IMR-90 (cell line): ENCODE results near the gene ANKRD6. TPM values are rescaled to one million over a fixed set of nuclear protein-coding genes. Genes with fewer than 3 reads are reported as not detected.

Experiments
- ATAC-seq: fragments of 200-7000 bp; cut with Tn5 transposase; 2 replicates; pipeline ENCODE4 v1.9.1; 2020; ENCODE audit warnings: low read depth, mild to moderate bottlenecking, moderate library complexity
- BruUV-seq: library from RNA; stranded (reverse); fragments of 400-500 nt; replicated peaks from 2 replicates; lab custom pipeline; 2021; lab: Mats Ljungman, UMichigan
- CTCF ChIA-PET: fragments of 300-600 bp; formaldehyde crosslinking; extraction: SDS; loops from one replicate; lab custom pipeline; 2021; ENCODE audit warnings: antibody characterized with exemption; lab: Yijun Ruan, JAX
- POLR2A ChIA-PET: fragments of 300-600 bp; sonication (Branson Sonifier 250); formaldehyde crosslinking; loops from one replicate; lab custom pipeline; 2022; ENCODE audit warnings: antibody characterized with exemption; ENCODE audit not compliant: unreplicated experiment; lab: Charles Lee
- DNase-seq: peaks from one replicate; pipeline ENCODE4 v3.0.0; 2013
- H2AFZ ChIP-seq: replicated peaks from 2 replicates; pipeline ENCODE3; 2013; ENCODE audit warnings: low read length, mild to moderate bottlenecking; ENCODE audit not compliant: poor library complexity
- H2AK5ac ChIP-seq: 2 replicates; pipeline ENCODE4 v1.6.1; 2013; ENCODE audit warnings: low read depth, low read length, inconsistent platforms
- H2AK9ac ChIP-seq: replicated peaks from 2 replicates; pipeline ENCODE3; 2013; ENCODE audit warnings: mild to moderate bottlenecking, low read depth, low read length, moderate library complexity; ENCODE audit not compliant: poor library complexity
- H2BK120ac ChIP-seq: 2 replicates; pipeline ENCODE4 v1.6.1; 2013; ENCODE audit warnings: low read depth, low read length, inconsistent platforms
- H2BK15ac ChIP-seq: 3 replicates; pipeline ENCODE4 v1.6.1; 2013; ENCODE audit warnings: low read depth, low read length, inconsistent platforms
- H2BK20ac ChIP-seq: 2 replicates; pipeline ENCODE4 v1.6.1; 2013; ENCODE audit warnings: low read depth, mild to moderate bottlenecking, inconsistent platforms, low read length, moderate library complexity
- H2BK5ac ChIP-seq: 2 replicates; pipeline ENCODE4 v1.6.1; 2013; ENCODE audit warnings: mild to moderate bottlenecking, low read depth, low read length, inconsistent platforms; ENCODE audit not compliant: poor library complexity, severe bottlenecking
- H3K14ac ChIP-seq: replicated peaks from 2 replicates; pipeline ENCODE4 v1.6.1; 2013; ENCODE audit warnings: low read depth, low read length, inconsistent platforms
- H3K18ac ChIP-seq: 2 replicates; pipeline ENCODE4 v1.6.1; 2013; ENCODE audit warnings: low read depth, low read length, control low read depth
- H3K23ac ChIP-seq: 2 replicates; pipeline ENCODE4 v1.6.1; 2013; ENCODE audit warnings: low read depth, low read length, inconsistent platforms
- H3K27ac ChIP-seq: 2 replicates; pipeline ENCODE4 v1.5.1; 2013; ENCODE audit warnings: mild to moderate bottlenecking, control low read depth, low read length; ENCODE audit not compliant: insufficient read depth
- H3K27me3 ChIP-seq: 2 replicates; pipeline ENCODE4 v1.6.1; 2013; ENCODE audit warnings: low read length; ENCODE audit not compliant: control insufficient read depth, insufficient read depth
- H3K36me3 ChIP-seq: 2 replicates; pipeline ENCODE4 v1.6.1; 2013; ENCODE audit warnings: low read length, mixed read lengths; ENCODE audit not compliant: control insufficient read depth, insufficient read depth
- H3K4ac ChIP-seq: 2 replicates; pipeline ENCODE4 v1.6.1; 2013; ENCODE audit warnings: low read depth, low read length, inconsistent platforms
- H3K4me1 ChIP-seq: 2 replicates; pipeline ENCODE4 v1.6.1; 2013; ENCODE audit warnings: low read length, mixed read lengths; ENCODE audit not compliant: control insufficient read depth, insufficient read depth
- H3K4me2 ChIP-seq: 2 replicates; pipeline ENCODE4 v1.6.1; 2013; ENCODE audit warnings: low read depth, mild to moderate bottlenecking, control low read depth, low read length, moderate library complexity
- H3K4me3 ChIP-seq: 2 replicates; pipeline ENCODE4 v1.5.1; 2013; ENCODE audit warnings: low read depth, mild to moderate bottlenecking, control low read depth, low read length, moderate library complexity; ENCODE audit not compliant: insufficient read depth
- H3K56ac ChIP-seq: 2 replicates; pipeline ENCODE4 v1.6.1; 2013; ENCODE audit warnings: low read length, inconsistent platforms; ENCODE audit not compliant: insufficient read depth; ENCODE audit errors: extremely low read depth
- H3K79me1 ChIP-seq, 2 experiments: 2 replicates each; pipeline ENCODE4 v1.6.1; 2013; ENCODE audit warnings: low read length in 2 of 2, inconsistent platforms in 1 of 2, low read depth in 1 of 2
- H3K9ac ChIP-seq: 2 replicates; pipeline ENCODE4 v1.6.1; 2013; ENCODE audit warnings: low read depth, low read length, control low read depth
- H3K9me1 ChIP-seq: 2 replicates; pipeline ENCODE4 v1.6.1; 2013; ENCODE audit warnings: low read length, inconsistent platforms; ENCODE audit not compliant: insufficient read depth
- H3K9me3 ChIP-seq: 2 replicates; pipeline ENCODE4 v1.6.1; 2013; ENCODE audit warnings: low read length; ENCODE audit not compliant: control insufficient read depth, insufficient read depth
- H4K20me1 ChIP-seq: 2 replicates; pipeline ENCODE4 v1.6.1; 2013; ENCODE audit warnings: low read length, inconsistent platforms; ENCODE audit not compliant: insufficient read depth
- H4K5ac ChIP-seq: 2 replicates; pipeline ENCODE4 v1.6.1; 2013; ENCODE audit warnings: mild to moderate bottlenecking, low read depth, low read length, control low read depth
- H4K8ac ChIP-seq, 2 experiments: 2 replicates each; pipeline ENCODE4 v1.6.1; 2013; ENCODE audit warnings: low read depth in 2 of 2, low read length in 2 of 2, control low read depth in 1 of 2, inconsistent platforms in 1 of 2
- H4K91ac ChIP-seq: 2 replicates; pipeline ENCODE4 v1.6.1; 2013; ENCODE audit warnings: low read depth, low read length, inconsistent platforms; ENCODE audit not compliant: insufficient read depth
- BHLHE40 ChIP-seq: fragments of 150-350 bp; IDR thresholded peaks from 2 replicates; pipeline ENCODE4 v1.6.1; 2016; ENCODE audit warnings: mild to moderate bottlenecking, low read depth, low read length
- CEBPB ChIP-seq: IDR thresholded peaks from 2 replicates; pipeline ENCODE4 v1.6.1; 2012; ENCODE audit warnings: low read depth, low read length, improper control_type of control experiment
- CHD1 ChIP-seq: IDR thresholded peaks from 2 replicates; pipeline ENCODE4 v1.6.1; 2012; ENCODE audit warnings: low read depth, low read length, improper control_type of control experiment
- FOS ChIP-seq: fragments of 150-350 bp; IDR thresholded peaks from 2 replicates; pipeline ENCODE4 v1.6.1; 2016; ENCODE audit warnings: low read depth, low read length
- MAFK ChIP-seq: IDR thresholded peaks from 2 replicates; pipeline ENCODE4 v1.6.1; 2012; ENCODE audit warnings: low read depth, low read length, improper control_type of control experiment
- MAZ ChIP-seq: IDR thresholded peaks from 2 replicates; pipeline ENCODE4 v1.6.1; 2012; ENCODE audit warnings: low read depth, mild to moderate bottlenecking, low read length, improper control_type of control experiment, moderate library complexity, borderline replicate concordance
- MXI1 ChIP-seq: IDR thresholded peaks from 2 replicates; pipeline ENCODE4 v1.6.1; 2012; ENCODE audit warnings: low read depth, mild to moderate bottlenecking, low read length, moderate library complexity, borderline replicate concordance
- NFE2L2 ChIP-seq: fragments of 150-350 bp; IDR thresholded peaks from 2 replicates; pipeline ENCODE4 v1.6.1; 2016; ENCODE audit warnings: low read depth, mild to moderate bottlenecking, low read length
- POLR2A ChIP-seq: IDR thresholded peaks from 2 replicates; pipeline ENCODE4 v1.6.1; 2012; ENCODE audit warnings: mild to moderate bottlenecking, low read depth, low read length
- RAD21 ChIP-seq: IDR thresholded peaks from 2 replicates; pipeline ENCODE4 v1.6.1; 2012; ENCODE audit warnings: low read length, improper control_type of control experiment
- RCOR1 ChIP-seq: IDR thresholded peaks from 2 replicates; pipeline ENCODE4 v1.6.1; 2012; ENCODE audit warnings: mild to moderate bottlenecking, low read length, improper control_type of control experiment; ENCODE audit not compliant: insufficient replicate concordance
- RFX5 ChIP-seq: IDR thresholded peaks from 2 replicates; pipeline ENCODE4 v1.8.0; 2012; ENCODE audit warnings: low read depth, mild to moderate bottlenecking, low read length, moderate library complexity
- SMC3 ChIP-seq: fragments of 150-350 bp; IDR thresholded peaks from 2 replicates; pipeline ENCODE4 v1.6.1; 2016; ENCODE audit warnings: low read depth, mild to moderate bottlenecking, antibody characterized with exemption, low read length, moderate library complexity
- USF2 ChIP-seq: fragments of 150-350 bp; IDR thresholded peaks from 2 replicates; pipeline ENCODE4 v1.6.1; 2017; ENCODE audit warnings: mild to moderate bottlenecking, antibody characterized with exemption, low read length, low read depth
- WGBS, 2 experiments: methylation state at CpG; one replicate each; pipeline versions ENCODE4 v1.1.5 to v1.1.7; 2013; ENCODE audit warnings: missing lambda C conversion rate in 2 of 2; ENCODE audit not compliant: insufficient read length in 1 of 2; ENCODE audit errors: extremely low coverage in 2 of 2; 5-methylcytosine and 5-hydroxymethylcytosine counted together
- dilution Hi-C: fragments of 300-500 bp; cut with HindIII; formaldehyde crosslinking; loops from one replicate; pipeline ENCODE4 v1.14.3; 2018; ENCODE audit warnings: low sequenced_read_pairs; ENCODE audit not compliant: unreplicated experiment
- in situ Hi-C: fragments of 300-500 bp; cut with MboI; formaldehyde crosslinking; loops from 3 replicates; pipeline ENCODE4 v1.14.3; 2019; ENCODE audit warnings: low sequenced_read_pairs, inconsistent platforms, mixed read lengths
- intact Hi-C: fragments of 100-400 bp; cut with micrococcal nuclease; formaldehyde crosslinking; loops from 2 replicates; pipeline ENCODE4 v1.10.0; 2022
- polyA plus RNA-seq, 3 experiments: library from polyadenylated mRNA; depleted of rRNA; stranded (reverse); fragments of >200 nt; gene quantifications; 2 replicates each; pipeline ENCODE4 v1.2.3, GENCODE V29; 2012; ENCODE audit warnings: low replicate concordance in 1 of 3
- total RNA-seq: library from RNA; depleted of rRNA; stranded (reverse); fragments of >200 nt; gene quantifications from 2 replicates; pipeline ENCODE4 v1.2.3, GENCODE V29; 2012
- TF ChIP-seq, protein P1 (sequence below): conservative IDR thresholded peaks from 2 replicates; pipeline ENCODE4 v1.5.1; 2012; ENCODE audit warnings: mild to moderate bottlenecking, low read depth, low read length, improper control_type of control experiment
- TF ChIP-seq, protein P2 (sequence below): fragments of 150-350 bp; IDR thresholded peaks from 2 replicates; pipeline ENCODE4 v1.6.1; 2016; ENCODE audit warnings: low read depth, mild to moderate bottlenecking, low read length, moderate library complexity, borderline replicate concordance

The ANKRD6 gene
- total and polyA plus RNA-seq, 2 of the 4 experiments (the other 2 are of a cell fraction), result 0.12 to 0.18 TPM

DNA sequence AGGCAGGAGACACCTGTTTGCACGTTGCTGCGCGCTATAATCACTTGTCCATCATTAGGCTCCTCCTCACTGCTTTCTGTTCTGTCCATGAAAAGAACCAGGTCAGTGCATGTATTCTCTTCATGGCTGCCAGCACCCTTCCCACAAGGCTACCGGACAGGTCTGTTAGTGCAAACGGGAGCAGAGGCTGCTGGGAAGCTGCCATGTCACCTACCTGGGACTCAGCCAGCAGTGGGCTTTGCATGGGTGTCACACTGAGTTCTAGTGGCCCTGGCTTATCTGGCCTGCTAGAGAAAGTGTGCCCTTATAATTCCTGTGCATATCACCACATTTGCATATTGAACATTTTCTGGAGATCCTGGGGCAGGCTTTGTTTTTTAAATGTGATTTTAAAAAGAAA, 180.8 kb downstream of the ANKRD6 start:
- no peak overlapping the region for H2AFZ ChIP-seq
- POLR2A ChIA-PET, result no interaction called here
- no peak overlapping the region for H2BK15ac ChIP-seq
- H3K18ac ChIP-seq, result no peak overlapping the region
- H3K4me2 ChIP-seq, result no peak overlapping the region
- H3K36me3 ChIP-seq, result no peaks in the 10 kb centered on the region
- in situ Hi-C loops (loop anchor here (25.0 kb wide), 1 partner anchor 626 kb away; no protein-coding TSS in a partner anchor), dilution Hi-C loops (no loop called here), intact Hi-C loops (loop anchor here (5.0 kb wide), 2 partner anchors 246 to 631 kb away; no protein-coding TSS in a partner anchor)
- 100% methylated on average over 2 of the region's 5 CpGs; no CpG with 5 or more reads in 1 of the 2 experiments for WGBS, 2 experiments
- H3K14ac ChIP-seq, result no peak overlapping the region
- no peak for DNase-seq
- TF ChIP-seq USF2, result no peak
- TF ChIP-seq, protein P1, sequence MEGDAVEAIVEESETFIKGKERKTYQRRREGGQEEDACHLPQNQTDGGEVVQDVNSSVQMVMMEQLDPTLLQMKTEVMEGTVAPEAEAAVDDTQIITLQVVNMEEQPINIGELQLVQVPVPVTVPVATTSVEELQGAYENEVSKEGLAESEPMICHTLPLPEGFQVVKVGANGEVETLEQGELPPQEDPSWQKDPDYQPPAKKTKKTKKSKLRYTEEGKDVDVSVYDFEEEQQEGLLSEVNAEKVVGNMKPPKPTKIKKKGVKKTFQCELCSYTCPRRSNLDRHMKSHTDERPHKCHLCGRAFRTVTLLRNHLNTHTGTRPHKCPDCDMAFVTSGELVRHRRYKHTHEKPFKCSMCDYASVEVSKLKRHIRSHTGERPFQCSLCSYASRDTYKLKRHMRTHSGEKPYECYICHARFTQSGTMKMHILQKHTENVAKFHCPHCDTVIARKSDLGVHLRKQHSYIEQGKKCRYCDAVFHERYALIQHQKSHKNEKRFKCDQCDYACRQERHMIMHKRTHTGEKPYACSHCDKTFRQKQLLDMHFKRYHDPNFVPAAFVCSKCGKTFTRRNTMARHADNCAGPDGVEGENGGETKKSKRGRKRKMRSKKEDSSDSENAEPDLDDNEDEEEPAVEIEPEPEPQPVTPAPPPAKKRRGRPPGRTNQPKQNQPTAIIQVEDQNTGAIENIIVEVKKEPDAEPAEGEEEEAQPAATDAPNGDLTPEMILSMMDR, result no peak
- no peak for TF ChIP-seq RFX5
- no peak for TF ChIP-seq CEBPB
- no peak for TF ChIP-seq RAD21
- TF ChIP-seq, protein P2, sequence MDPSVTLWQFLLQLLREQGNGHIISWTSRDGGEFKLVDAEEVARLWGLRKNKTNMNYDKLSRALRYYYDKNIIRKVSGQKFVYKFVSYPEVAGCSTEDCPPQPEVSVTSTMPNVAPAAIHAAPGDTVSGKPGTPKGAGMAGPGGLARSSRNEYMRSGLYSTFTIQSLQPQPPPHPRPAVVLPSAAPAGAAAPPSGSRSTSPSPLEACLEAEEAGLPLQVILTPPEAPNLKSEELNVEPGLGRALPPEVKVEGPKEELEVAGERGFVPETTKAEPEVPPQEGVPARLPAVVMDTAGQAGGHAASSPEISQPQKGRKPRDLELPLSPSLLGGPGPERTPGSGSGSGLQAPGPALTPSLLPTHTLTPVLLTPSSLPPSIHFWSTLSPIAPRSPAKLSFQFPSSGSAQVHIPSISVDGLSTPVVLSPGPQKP, result no peak
- TF ChIP-seq MAZ, result no peak
- no peak for TF ChIP-seq POLR2A
- no peak for TF ChIP-seq MXI1
- TF ChIP-seq CHD1, result no peak
- no peak for TF ChIP-seq RCOR1
- no peak for TF ChIP-seq MAFK
- TF ChIP-seq FOS, result no peak
- no peak for TF ChIP-seq BHLHE40
- no peak for TF ChIP-seq SMC3
- no peak for TF ChIP-seq NFE2L2
- no peaks in the 10 kb centered on the region for H3K9me1 ChIP-seq
- H3K9me3 ChIP-seq, result no peaks in the 10 kb centered on the region
- no peak overlapping the region for H2BK120ac ChIP-seq
- BruUV-seq, result no TSS peak
- H4K20me1 ChIP-seq, result no peaks in the 10 kb centered on the region
- H2AK5ac ChIP-seq, result no peak overlapping the region
- no peak overlapping the region for H2BK5ac ChIP-seq
- H2AK9ac ChIP-seq, result no peak overlapping the region
- H4K8ac ChIP-seq, result no peak overlapping the region
- ATAC-seq, result no peak
- H3K23ac ChIP-seq, result no peak overlapping the region; the same call in 1 of the 2 replicates
- peaks cover 2% of the 10 kb centered on the region; the same call in 1 of the 2 replicates for H3K27me3 ChIP-seq
- H3K56ac ChIP-seq, result no peak overlapping the region
- no peak overlapping the region for H3K4ac ChIP-seq
- H4K91ac ChIP-seq, result no peak overlapping the region
- no peak overlapping the region for H2BK20ac ChIP-seq
- H4K5ac ChIP-seq, result no peak overlapping the region
- H3K27ac ChIP-seq, result no peak overlapping the region
- H3K9ac ChIP-seq, result no peak overlapping the region
- no peak overlapping the region for H3K4me3 ChIP-seq
- H3K4me1 ChIP-seq, result no peaks in the 10 kb centered on the region
- CTCF ChIA-PET, result no interaction called here
- no peaks in the 10 kb centered on the region for H3K79me1 ChIP-seq
